NT2/D1 (cell line): ENCODE measurements around the gene USP11.

Experiments
- DNase-seq: peaks from one replicate; pipeline ENCODE4 v3.0.0-alpha.2; 2011; ENCODE audit warnings: low read depth, low spot score
- H3K27me3 ChIP-seq: 2 replicates; pipeline ENCODE4 v1.6.0; 2011; ENCODE audit warnings: mild to moderate bottlenecking; ENCODE audit not compliant: insufficient read length, insufficient read depth
- H3K36me3 ChIP-seq: 2 replicates; pipeline ENCODE4 v1.6.1; 2011; ENCODE audit warnings: mild to moderate bottlenecking, low read length, mixed read lengths; ENCODE audit not compliant: insufficient read depth, insufficient read length
- H3K4me1 ChIP-seq: 2 replicates; pipeline ENCODE4 v1.5.1; 2011; ENCODE audit not compliant: insufficient read depth, insufficient read length
- H3K4me3 ChIP-seq: 2 replicates; pipeline ENCODE4 v1.5.1; 2011; ENCODE audit warnings: low read depth; ENCODE audit not compliant: insufficient read length
- H3K9ac ChIP-seq: 2 replicates; pipeline ENCODE4 v1.6.0; 2011; ENCODE audit warnings: low read depth; ENCODE audit not compliant: insufficient read length
- H3K9me3 ChIP-seq: 2 replicates; pipeline ENCODE4 v1.5.1; 2011; ENCODE audit warnings: mild to moderate bottlenecking, low read length; ENCODE audit not compliant: insufficient read depth
- SUZ12 ChIP-seq: IDR thresholded peaks from 2 replicates; pipeline ENCODE4 v1.6.1; 2011; ENCODE audit not compliant: insufficient read length, insufficient read depth; ENCODE audit errors: extremely low read depth
- YY1 ChIP-seq: IDR thresholded peaks from 2 replicates; pipeline ENCODE4 v1.6.1; 2011; ENCODE audit not compliant: insufficient read length, insufficient read depth
- ZNF274 ChIP-seq: IDR thresholded peaks from 2 replicates; pipeline ENCODE4 v1.6.1; 2011; ENCODE audit warnings: mild to moderate bottlenecking, low read depth, low read length

Gene USP11

GRCh38 chrX:47215291-47215900 lies 17.4 kb upstream of the USP11 start:
- no peaks in the 10 kb centered on the region for H3K27me3 ChIP-seq
- no peaks in the 10 kb centered on the region for H3K9me3 ChIP-seq
- no peak overlapping the region for H3K9ac ChIP-seq
- DNase-seq: no peak
- TF ChIP-seq YY1 (no peak), ZNF274 (no peak), SUZ12 (no peak)
- H3K4me1 ChIP-seq: peaks cover 25% of the 10 kb centered on the region
- peaks cover 73% of the 10 kb centered on the region for H3K36me3 ChIP-seq
- H3K4me3 ChIP-seq: no peak overlapping the region

DNA sequence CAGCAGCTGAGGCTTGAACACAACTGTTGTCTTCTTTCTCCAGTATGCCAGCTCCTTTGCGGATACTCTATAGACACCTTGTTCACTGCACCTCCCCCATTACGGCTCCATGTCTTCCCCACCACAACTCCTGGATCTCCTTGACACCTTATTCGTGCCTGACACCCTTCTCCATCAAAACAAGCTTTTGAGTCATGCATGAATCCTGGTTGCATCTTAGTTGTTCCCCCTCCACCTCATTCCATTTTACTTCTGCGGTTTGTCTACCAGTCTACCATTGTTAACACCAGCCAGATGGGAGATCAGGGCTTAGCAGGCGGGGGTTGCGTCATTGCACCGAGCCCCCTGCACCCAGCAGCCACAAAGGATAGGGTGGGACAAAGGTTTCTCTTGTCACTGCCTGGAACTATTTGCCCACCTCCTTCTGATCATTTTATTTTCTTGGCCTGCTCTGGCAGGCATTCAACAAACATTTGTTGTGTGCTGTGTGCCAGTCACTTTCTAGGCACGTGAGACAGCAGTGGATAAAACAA lies 16.4 kb upstream of the USP11 start:
- H3K36me3 ChIP-seq: peaks cover 72% of the 10 kb centered on the region
- TF ChIP-seq ZNF274 (no peak), YY1 (no peak), SUZ12 (no peak)
- H3K4me1 ChIP-seq: peaks cover 25% of the 10 kb centered on the region
- H3K9ac ChIP-seq: no peak overlapping the region
- DNase-seq: no peak
- H3K9me3 ChIP-seq: no peaks in the 10 kb centered on the region
- no peaks in the 10 kb centered on the region for H3K27me3 ChIP-seq
- H3K4me3 ChIP-seq: no peak overlapping the region

- peak overlapping the region; percentile 42 for H3K9ac ChIP-seq
- no peaks in the 10 kb centered on the region for H3K9me3 ChIP-seq
- H3K4me3 ChIP-seq: no peak overlapping the region
- no peak for TF ChIP-seq ZNF274
- TF ChIP-seq YY1: no peak
- TF ChIP-seq SUZ12: no peak
- DNase-seq: no peak
- H3K4me1 ChIP-seq: peaks cover 25% of the 10 kb centered on the region
- no peaks in the 10 kb centered on the region for H3K27me3 ChIP-seq
- H3K36me3 ChIP-seq: peaks cover 72% of the 10 kb centered on the region
Measured at GRCh38 chrX:47217121-47217851, 15.5 kb upstream of the USP11 start.

- Histone ChIP-seq H3K36me3 (peaks cover 69% of the 10 kb centered on the region), H3K9me3 (no peaks in the 10 kb centered on the region), H3K9ac (peak overlapping the region; percentile 95), H3K4me1 (peaks cover 23% of the 10 kb centered on the region), H3K27me3 (no peaks in the 10 kb centered on the region), H3K4me3 (peak overlapping the region; percentile 89)
- DNase-seq: peak; percentile 95
- TF ChIP-seq ZNF274: no peak
Measured at GRCh38 chrX:47217852-47218279, 14.9 kb upstream of the USP11 start.

- peak; percentile 40 for DNase-seq
- no peaks in the 10 kb centered on the region for H3K9me3 ChIP-seq
- no peaks in the 10 kb centered on the region for H3K27me3 ChIP-seq
- peak within 1 kb of the TSS; percentile 89 for H3K4me3 ChIP-seq
- H3K36me3 ChIP-seq: peaks cover 69% of the 10 kb centered on the region
- peak within 1 kb of the TSS; percentile 95 for H3K9ac ChIP-seq
- peaks cover 23% of the 10 kb centered on the region for H3K4me1 ChIP-seq
- TF ChIP-seq SUZ12: no peak
- TF ChIP-seq YY1: no peak
- TF ChIP-seq ZNF274: no peak
Measured at GRCh38 chrX:47218280-47218919, 14.4 kb upstream of the USP11 start, which contains the start of gene CDK16. Gene CDK16, plus strand, starts transcription at chrX:47218681. Its CDS starts 4,877 bp downstream, at chrX:47223558.

DNA sequence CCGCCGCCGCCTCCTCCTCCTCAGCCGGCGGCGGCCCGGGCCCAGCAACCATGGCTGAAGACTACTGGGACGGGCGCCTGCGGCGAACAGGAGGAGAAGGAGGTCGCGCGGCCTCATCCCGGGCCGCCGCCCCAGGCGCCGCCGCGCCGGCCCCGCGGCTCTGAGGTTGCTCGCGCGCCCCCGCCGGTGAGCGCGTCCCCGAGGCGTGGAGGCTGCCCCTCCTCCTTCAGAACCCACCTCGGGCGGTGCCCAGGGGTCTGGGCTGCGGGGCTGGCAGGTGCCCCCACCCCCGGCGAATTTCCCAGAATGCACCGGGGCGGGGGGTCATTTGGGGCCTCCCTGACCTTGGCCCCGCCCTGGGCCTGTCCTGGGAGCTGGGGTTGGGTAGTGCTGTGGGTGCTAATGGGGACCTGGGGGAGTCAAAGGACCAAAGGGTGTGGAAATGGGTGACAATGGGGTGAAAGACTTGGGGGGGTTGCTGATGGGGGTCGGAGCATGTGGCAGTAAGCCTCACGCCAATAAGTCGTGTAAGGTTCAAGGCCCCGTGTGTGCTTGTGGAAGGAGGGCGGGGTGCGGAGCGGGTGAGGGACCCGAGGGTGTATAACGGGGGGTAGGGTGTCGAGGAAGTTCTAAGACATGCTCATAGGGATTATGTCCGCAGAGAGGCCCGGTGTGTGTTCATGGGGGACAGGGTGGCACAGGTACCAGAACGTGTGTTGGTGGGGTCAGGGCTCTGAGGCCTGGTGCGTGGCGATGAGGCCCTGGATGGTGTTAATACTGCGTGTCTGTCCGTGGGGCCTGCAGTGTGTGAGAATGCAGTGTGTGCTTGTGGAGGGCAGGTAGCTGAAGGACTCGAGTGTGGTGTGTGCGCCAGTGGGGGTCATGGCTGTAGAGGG lies 13.6 kb upstream of the USP11 start:
- no peak for DNase-seq
- no peaks in the 10 kb centered on the region for H3K27me3 ChIP-seq
- H3K9me3 ChIP-seq: no peaks in the 10 kb centered on the region
- TF ChIP-seq SUZ12 (no peak), YY1 (no peak), ZNF274 (no peak)
- H3K36me3 ChIP-seq: peaks cover 69% of the 10 kb centered on the region
- peak overlapping the region; percentile 89 for H3K4me3 ChIP-seq
- peaks cover 23% of the 10 kb centered on the region for H3K4me1 ChIP-seq
- H3K9ac ChIP-seq: peak overlapping the region; percentile 95
